Activated CD4-positive, CD25-positive, alpha-beta regulatory T cell treated with anti-CD3 and anti-CD28 coated beads, Interleukin-2, amount 50 U/mL, for 72 hours (primary cell): Measurements from ENCODE around the gene LCA5L.
"Not testable (repeated sequence)": the region's sequence is repeated elsewhere in the genome, so short reads cannot be mapped to it uniquely, and the experiment has no call there.

ENCODE experiments used
- DNase-seq: peaks from one replicate; pipeline ENCODE4 v3.0.0; 2021

The LCA5L gene

GRCh38 chr21:39386899-39387298, 58.7 kb downstream of the LCA5L start:
- DNase-seq: no peak

- DNase-seq: no peak
Measured at GRCh38 chr21:39386194-39386593, 59.4 kb downstream of the LCA5L start.

- DNase-seq: peak; percentile 51
Measured at GRCh38 chr21:39385299-39386145, 60.1 kb downstream of the LCA5L start.

- DNase-seq: no peak
Measured at GRCh38 chr21:39384674-39385298, 60.8 kb downstream of the LCA5L start.

- not testable (repeated sequence) for DNase-seq
Measured at GRCh38 chr21:39382096-39382495, 63.5 kb downstream of the LCA5L start.

GRCh38 chr21:39381009-39381408, 64.6 kb downstream of the LCA5L start:
- DNase-seq: no peak

GRCh38 chr21:39379986-39380891, 65.3 kb downstream of the LCA5L start:
- peak; percentile 88 for DNase-seq

GRCh38 chr21:39377444-39378050, 68.0 kb downstream of the LCA5L start:
- DNase-seq: no peak

- DNase-seq: no peak
Measured at GRCh38 chr21:39375446-39375845, 70.1 kb downstream of the LCA5L start.

- DNase-seq: no peak
Measured at GRCh38 chr21:39374046-39374445, 71.5 kb downstream of the LCA5L start.

GRCh38 chr21:39373634-39374033, 71.9 kb downstream of the LCA5L start:
- DNase-seq: no peak

GRCh38 chr21:39369896-39370288, 75.7 kb downstream of the LCA5L start:
- not testable (repeated sequence) for DNase-seq

- DNase-seq: no peak
Measured at GRCh38 chr21:39367783-39368182, 77.8 kb downstream of the LCA5L start.

- no peak for DNase-seq
Measured at GRCh38 chr21:39366563-39366962, 79.0 kb downstream of the LCA5L start.

GRCh38 chr21:39364949-39365348, 80.6 kb downstream of the LCA5L start:
- no peak for DNase-seq

- DNase-seq: no peak
Measured at GRCh38 chr21:39363607-39364555, 81.7 kb downstream of the LCA5L start.

GRCh38 chr21:39362733-39363132, 82.8 kb downstream of the LCA5L start:
- DNase-seq: no peak

- no peak for DNase-seq
Measured at GRCh38 chr21:39359382-39359781, 86.2 kb downstream of the LCA5L start.
